Brain microvascular endothelial cell (primary cell): ENCODE results near the gene NFE2L3.
"Not testable (repeated sequence)": the region's sequence is repeated elsewhere in the genome, so short reads cannot be mapped to it uniquely, and the experiment has no call there.

ENCODE experiments used
- DNase-seq: peaks from one replicate; pipeline ENCODE4 v3.0.0-alpha.2; 2020
- H3K27ac ChIP-seq: fragments of 250-450 bp; sonication (Bioruptor Pico); 2 replicates; pipeline ENCODE4 v1.5.1; 2020; ENCODE audit warnings: mild to moderate bottlenecking, moderate library complexity
- H3K27me3 ChIP-seq: fragments of 250-450 bp; sonication (Bioruptor Pico); replicated peaks from 2 replicates; pipeline ENCODE4 v1.5.1; 2020; ENCODE audit warnings: mild to moderate bottlenecking
- H3K36me3 ChIP-seq: fragments of 250-450 bp; sonication (Bioruptor Pico); replicated peaks from 2 replicates; pipeline ENCODE4 v1.5.1; 2020; ENCODE audit warnings: mild to moderate bottlenecking
- H3K4me3 ChIP-seq: 2 replicates; pipeline ENCODE4 v1.5.1; 2011; ENCODE audit warnings: low read depth, mild to moderate bottlenecking, control low read depth, low read length, moderate library complexity
- in situ Hi-C: cut with HindIII; loops from 2 replicates; pipeline ENCODE4 v1.10.0; 2017; ENCODE audit warnings: low sequenced_read_pairs, low pct_ligation_motif_present
- TF ChIP-seq, protein P1 (sequence below): IDR thresholded peaks from 2 replicates; pipeline ENCODE4 v1.5.1; 2011; ENCODE audit warnings: low read depth, mild to moderate bottlenecking, moderate library complexity, low read length, control low read depth, inconsistent platforms; ENCODE audit errors: missing control alignments

The NFE2L3 gene

DNA sequence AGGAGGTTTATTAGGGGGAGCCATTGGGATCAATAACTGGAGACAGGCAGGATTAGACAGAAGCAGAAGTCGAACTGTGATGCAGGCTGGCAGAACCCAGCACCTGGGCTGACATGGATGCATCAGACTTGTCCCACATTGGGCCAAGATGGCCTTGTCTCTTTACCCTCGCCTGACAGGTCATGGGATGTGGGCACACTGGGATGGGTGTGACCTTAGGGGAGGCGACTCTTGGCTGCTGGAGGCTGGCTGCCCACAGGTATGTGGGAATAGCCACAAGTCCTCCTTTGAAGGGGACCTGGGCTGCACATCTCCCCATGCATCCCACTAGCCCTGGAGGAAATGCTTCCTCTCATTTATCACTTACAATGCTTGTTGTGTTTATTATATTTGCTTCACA lies 17.3 kb downstream of the NFE2L3 start:
- Histone ChIP-seq H3K4me3 (no peak overlapping the region), H3K27me3 (no peaks in the 10 kb centered on the region), H3K36me3 (no peaks in the 10 kb centered on the region), H3K27ac (no peak overlapping the region)
- TF ChIP-seq, protein P1, sequence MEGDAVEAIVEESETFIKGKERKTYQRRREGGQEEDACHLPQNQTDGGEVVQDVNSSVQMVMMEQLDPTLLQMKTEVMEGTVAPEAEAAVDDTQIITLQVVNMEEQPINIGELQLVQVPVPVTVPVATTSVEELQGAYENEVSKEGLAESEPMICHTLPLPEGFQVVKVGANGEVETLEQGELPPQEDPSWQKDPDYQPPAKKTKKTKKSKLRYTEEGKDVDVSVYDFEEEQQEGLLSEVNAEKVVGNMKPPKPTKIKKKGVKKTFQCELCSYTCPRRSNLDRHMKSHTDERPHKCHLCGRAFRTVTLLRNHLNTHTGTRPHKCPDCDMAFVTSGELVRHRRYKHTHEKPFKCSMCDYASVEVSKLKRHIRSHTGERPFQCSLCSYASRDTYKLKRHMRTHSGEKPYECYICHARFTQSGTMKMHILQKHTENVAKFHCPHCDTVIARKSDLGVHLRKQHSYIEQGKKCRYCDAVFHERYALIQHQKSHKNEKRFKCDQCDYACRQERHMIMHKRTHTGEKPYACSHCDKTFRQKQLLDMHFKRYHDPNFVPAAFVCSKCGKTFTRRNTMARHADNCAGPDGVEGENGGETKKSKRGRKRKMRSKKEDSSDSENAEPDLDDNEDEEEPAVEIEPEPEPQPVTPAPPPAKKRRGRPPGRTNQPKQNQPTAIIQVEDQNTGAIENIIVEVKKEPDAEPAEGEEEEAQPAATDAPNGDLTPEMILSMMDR = no peak
- in situ Hi-C loops = no loop called here
- DNase-seq = no peak

DNA sequence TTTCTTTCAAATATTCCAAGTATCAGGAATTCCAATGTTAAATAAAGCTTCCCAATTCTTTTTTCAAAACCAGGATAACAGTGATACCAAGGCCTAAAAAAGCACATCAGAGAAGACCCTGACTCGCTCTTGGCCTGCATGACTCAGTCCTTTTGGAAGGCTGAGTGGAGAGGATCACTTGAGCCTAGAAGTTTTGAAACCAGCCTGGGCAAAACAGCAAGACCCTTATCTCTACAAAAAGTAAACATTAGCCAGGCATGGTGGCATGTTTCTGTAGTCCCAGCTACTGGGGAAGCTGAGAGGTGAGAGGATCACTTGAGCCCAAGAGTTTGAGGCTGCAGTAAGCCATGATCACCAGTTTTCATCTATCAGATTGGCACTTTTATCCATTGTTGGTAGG lies 18.7 kb downstream of the NFE2L3 start:
- Histone ChIP-seq H3K27ac (no peak overlapping the region), H3K4me3 (no peak overlapping the region), H3K36me3 (no peaks in the 10 kb centered on the region), H3K27me3 (no peaks in the 10 kb centered on the region)
- no peak for DNase-seq
- in situ Hi-C loops = no loop called here
- TF ChIP-seq, protein P1 = no peak

DNA sequence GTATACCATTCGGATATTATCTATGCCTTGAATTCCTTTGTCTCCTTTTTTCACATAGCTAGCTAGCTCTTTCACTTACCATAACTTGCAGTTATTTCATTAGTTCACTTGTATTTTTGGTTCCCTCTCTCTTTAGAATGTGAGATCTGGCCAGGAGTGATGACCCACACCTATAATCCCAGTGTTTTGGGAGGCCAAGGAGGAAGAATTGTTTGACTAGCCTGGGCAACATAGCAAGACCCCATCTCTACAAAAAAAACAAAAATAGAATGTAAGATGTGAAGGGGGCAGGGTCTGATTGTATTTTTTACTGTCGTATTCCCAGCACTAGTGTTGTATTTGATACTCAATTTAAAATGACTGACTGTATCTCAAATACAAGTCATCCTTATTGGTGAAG lies 19.6 kb downstream of the NFE2L3 start:
- H3K4me3 ChIP-seq = no peak overlapping the region
- DNase-seq = no peak
- TF ChIP-seq, protein P1 = no peak
- no peaks in the 10 kb centered on the region for H3K27me3 ChIP-seq
- in situ Hi-C loops = no loop called here
- no peaks in the 10 kb centered on the region for H3K36me3 ChIP-seq
- H3K27ac ChIP-seq = no peak overlapping the region

DNA sequence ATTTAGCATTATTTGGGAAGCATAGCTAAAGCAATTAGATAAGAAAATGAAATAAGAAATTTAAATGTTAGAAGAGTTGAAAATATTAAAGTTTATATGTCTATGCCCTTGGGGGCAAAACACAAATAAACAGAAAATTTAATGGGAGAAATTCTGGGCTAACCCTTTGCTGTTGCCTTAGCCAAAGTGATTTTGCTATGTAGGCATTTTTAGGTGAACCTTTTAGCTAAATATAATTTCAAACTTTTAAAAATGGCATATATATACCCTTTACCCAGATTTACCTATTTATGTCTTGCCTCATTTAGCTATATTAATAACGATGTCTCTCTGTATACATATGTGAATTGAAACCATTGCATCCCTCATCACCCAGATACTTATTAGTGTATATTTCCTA lies 20.1 kb downstream of the NFE2L3 start:
- no peaks in the 10 kb centered on the region for H3K27me3 ChIP-seq
- in situ Hi-C loops = no loop called here
- no peaks in the 10 kb centered on the region for H3K36me3 ChIP-seq
- H3K4me3 ChIP-seq = no peak overlapping the region
- no peak overlapping the region for H3K27ac ChIP-seq
- TF ChIP-seq, protein P1 = no peak
- no peak for DNase-seq

DNA sequence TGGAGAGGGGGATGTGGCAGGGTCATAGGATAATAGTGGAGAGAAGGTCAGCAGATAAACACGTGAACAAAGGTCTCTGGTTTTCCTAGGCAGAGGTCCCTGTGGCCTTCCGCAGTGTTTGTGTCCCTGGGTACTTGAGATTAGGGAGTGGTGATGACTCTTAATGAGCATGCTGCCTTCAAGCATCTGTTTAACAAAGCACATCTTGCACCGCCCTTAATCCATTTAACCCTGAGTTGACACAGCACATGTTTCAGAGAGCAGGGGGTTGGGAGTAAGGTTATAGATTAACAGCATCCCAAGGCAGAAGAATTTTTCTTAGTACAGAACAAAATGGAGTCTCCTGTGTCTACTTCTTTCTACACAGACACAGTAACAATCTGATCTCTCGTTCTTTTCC lies 23.9 kb downstream of the NFE2L3 start:
- in situ Hi-C loops = not testable (repeated sequence)

DNA sequence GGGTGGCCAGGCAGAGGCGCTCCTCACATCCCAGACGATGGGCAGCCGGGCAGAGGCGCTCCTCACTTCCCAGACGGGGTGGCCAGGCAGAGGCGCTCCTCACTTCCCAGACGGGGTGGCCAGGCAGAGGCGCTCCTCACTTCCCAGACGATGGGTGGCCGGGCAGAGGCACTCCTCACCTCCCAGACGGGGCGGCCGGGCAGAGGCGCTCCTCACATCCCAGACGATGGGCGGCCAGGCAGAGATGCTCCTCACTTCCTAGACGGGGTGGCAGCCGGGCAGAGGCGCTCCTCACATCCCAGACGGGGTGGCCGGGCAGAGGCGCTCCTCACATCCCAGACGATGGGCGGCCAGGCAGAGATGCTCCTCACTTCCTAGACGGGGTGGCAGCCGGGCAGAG lies 24.7 kb downstream of the NFE2L3 start:
- DNase-seq, H3K27me3 ChIP-seq, H3K36me3 ChIP-seq, H3K4me3 ChIP-seq, in situ Hi-C loops, H3K27ac ChIP-seq: not testable (repeated sequence)

More for the DNA sequence above, 23.9 kb downstream of the NFE2L3 start:
- H3K4me3 ChIP-seq, H3K36me3 ChIP-seq, H3K27me3 ChIP-seq, H3K27ac ChIP-seq, DNase-seq: not testable (repeated sequence)

DNA sequence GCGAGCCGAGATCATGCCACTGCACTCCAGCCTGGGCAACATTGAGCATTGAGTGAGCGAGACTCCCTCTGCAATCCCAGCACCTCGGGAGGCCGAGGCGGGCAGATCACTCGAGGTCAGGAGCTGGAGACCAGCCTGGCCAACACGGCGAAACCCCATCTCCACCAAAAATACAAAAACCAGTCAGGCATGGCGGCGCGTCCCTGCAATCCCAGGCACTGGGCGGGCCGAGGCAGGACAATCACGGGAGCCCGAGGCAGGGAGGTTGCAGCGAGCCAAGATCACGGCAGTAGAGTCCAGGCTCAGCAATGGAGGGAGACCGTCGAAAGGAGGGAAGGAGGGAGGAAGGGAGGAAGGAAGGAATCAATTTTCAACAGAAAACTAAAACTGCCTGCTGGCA lies 25.3 kb downstream of the NFE2L3 start:
- H3K36me3 ChIP-seq, H3K27me3 ChIP-seq, in situ Hi-C loops, H3K27ac ChIP-seq, DNase-seq, H3K4me3 ChIP-seq: not testable (repeated sequence)
